ENCODE data around the gene TNXB.

DNA sequence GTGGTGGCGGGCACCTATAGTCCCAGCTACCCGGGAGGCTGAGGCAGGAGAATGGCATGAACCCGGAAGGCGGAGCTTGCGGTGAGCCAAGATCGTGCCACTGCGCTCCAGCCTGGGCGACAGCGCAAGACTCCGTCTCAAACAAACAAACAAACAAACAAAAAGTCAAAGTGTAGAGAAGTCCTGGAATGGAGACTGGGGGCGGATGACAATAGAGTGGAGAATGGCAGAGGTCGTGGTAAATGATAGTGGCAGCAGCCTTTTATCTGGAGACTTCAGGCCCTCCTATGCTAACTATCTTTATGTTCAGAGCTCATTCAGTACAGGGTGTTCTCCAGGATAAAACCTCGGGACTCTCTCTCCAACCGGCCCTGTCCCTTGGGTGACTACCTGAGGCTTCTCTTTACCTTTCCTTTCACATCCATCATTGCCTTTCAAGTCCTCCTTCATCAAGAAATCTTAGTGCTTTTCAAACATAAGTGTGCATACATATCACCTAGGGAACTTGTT is 22.4 kb upstream of the TNXB start:
- TF ChIP-seq, protein P1, sequence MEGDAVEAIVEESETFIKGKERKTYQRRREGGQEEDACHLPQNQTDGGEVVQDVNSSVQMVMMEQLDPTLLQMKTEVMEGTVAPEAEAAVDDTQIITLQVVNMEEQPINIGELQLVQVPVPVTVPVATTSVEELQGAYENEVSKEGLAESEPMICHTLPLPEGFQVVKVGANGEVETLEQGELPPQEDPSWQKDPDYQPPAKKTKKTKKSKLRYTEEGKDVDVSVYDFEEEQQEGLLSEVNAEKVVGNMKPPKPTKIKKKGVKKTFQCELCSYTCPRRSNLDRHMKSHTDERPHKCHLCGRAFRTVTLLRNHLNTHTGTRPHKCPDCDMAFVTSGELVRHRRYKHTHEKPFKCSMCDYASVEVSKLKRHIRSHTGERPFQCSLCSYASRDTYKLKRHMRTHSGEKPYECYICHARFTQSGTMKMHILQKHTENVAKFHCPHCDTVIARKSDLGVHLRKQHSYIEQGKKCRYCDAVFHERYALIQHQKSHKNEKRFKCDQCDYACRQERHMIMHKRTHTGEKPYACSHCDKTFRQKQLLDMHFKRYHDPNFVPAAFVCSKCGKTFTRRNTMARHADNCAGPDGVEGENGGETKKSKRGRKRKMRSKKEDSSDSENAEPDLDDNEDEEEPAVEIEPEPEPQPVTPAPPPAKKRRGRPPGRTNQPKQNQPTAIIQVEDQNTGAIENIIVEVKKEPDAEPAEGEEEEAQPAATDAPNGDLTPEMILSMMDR (IDR thresholded peaks at IDR 0.05; ENCODE audit: extremely low read depth in 1 of 2, insufficient read depth in 1 of 2, low read depth in 1 of 2, low read length in 2 of 2) = no peak
- TF ChIP-seq EZH2 (IDR thresholded peaks at IDR 0.05; ENCODE audit: borderline replicate concordance, low read depth, low read length, severe bottlenecking) (no peak), POLR2A (IDR thresholded peaks at IDR 0.05; ENCODE audit: low read depth, low read length) (no peak), POLR2AphosphoS5 (IDR thresholded peaks at IDR 0.05; ENCODE audit: insufficient read depth, low read depth, low read length) (no peak), JUN (IDR thresholded peaks at IDR 0.05; ENCODE audit: borderline replicate concordance, insufficient read depth, insufficient read length, low read depth) (no peak)

All from endothelial cell of umbilical vein (primary cell).